GM12878 (cell line): ENCODE measurements around the gene SLC25A20. TPM values are rescaled to one million over a fixed set of nuclear protein-coding genes. Genes with fewer than 3 reads are reported as not detected.
A peak's percentile ranks its signal among the peaks of the same experiment; 100 is the strongest.

Experiments used
- ATAC-seq: fragments of 200-7000 bp; cut with Tn5 transposase; 3 replicates; pipeline ENCODE4 v1.9.1; 2020; ENCODE audit warnings: mild to moderate bottlenecking, moderate library complexity
- BruUV-seq: library from RNA; stranded (reverse); fragments of 400-500 nt; replicated peaks from 2 replicates; lab custom pipeline; 2021; lab: Mats Ljungman, UMichigan
- CTCF ChIA-PET: fragments of 300-600 bp; sonication (Branson Sonifier 250); formaldehyde crosslinking; extraction: SDS; loops from one replicate; lab custom pipeline; 2021; ENCODE audit warnings: inconsistent platforms; lab: Yijun Ruan, JAX
- POLR2A ChIA-PET: fragments of 350-600 bp; formaldehyde crosslinking; extraction: SDS; loops from one replicate; lab custom pipeline; 2021; ENCODE audit warnings: inconsistent platforms; lab: Charles Lee
- RAD21 ChIA-PET: fragments of 300-600 bp; sonication (Branson Sonifier 250); formaldehyde crosslinking; loops from one replicate; lab custom pipeline; 2023; ENCODE audit warnings: antibody characterized with exemption; ENCODE audit not compliant: unreplicated experiment; lab: Charles Lee
- SMC1A ChIA-PET: fragments of 300-600 bp; sonication (Branson Sonifier 250); formaldehyde crosslinking; loops from one replicate; lab custom pipeline; 2023; ENCODE audit not compliant: unreplicated experiment, uncharacterized antibody; lab: Charles Lee
- DNase-seq: peaks from one replicate; pipeline ENCODE4 v3.0.0-alpha.2; 2011; ENCODE audit warnings: low read depth, low spot score
- FAIRE-seq: peaks from 3 replicates; lab custom pipeline; 2011; peaks lifted over from hg19 to GRCh38; lab: Jason Lieb, UNC
- H2AFZ ChIP-seq: 2 replicates; pipeline ENCODE4 v1.6.0; 2011; ENCODE audit warnings: low read depth, low read length, control low read depth; ENCODE audit not compliant: control insufficient read depth
- H3K27ac ChIP-seq: 2 replicates; pipeline ENCODE4 v1.5.1; 2011; ENCODE audit warnings: control low read depth; ENCODE audit not compliant: control insufficient read depth, insufficient read depth
- H3K27me3 ChIP-seq, 2 experiments: replicated peaks in 1 of 2; 2 replicates each; pipeline versions ENCODE4 v1.6.0 to v1.6.1; 2011; ENCODE audit warnings: low read length in 1 of 2; ENCODE audit not compliant: control insufficient read depth in 2 of 2, insufficient read depth in 2 of 2
- H3K36me3 ChIP-seq, 2 experiments: 2 replicates each; pipeline ENCODE4 v1.5.1; 2011; ENCODE audit warnings: low read length in 1 of 2; ENCODE audit not compliant: control insufficient read depth in 2 of 2, insufficient read depth in 2 of 2
- H3K4me1 ChIP-seq: 2 replicates; pipeline ENCODE4 v1.6.1; 2011; ENCODE audit warnings: mild to moderate bottlenecking, low read length, moderate library complexity, mixed read lengths; ENCODE audit not compliant: control insufficient read depth, insufficient read depth
- H3K4me2 ChIP-seq: 2 replicates; pipeline ENCODE4 v1.6.0; 2011; ENCODE audit warnings: control low read depth; ENCODE audit not compliant: control insufficient read depth, insufficient read depth
- H3K4me3 ChIP-seq: fragments of 200-600 bp; sonication (generic); 2 replicates; pipeline ENCODE4 v1.5.1; 2016
- H3K79me2 ChIP-seq: 2 replicates; pipeline ENCODE4 v1.6.0; 2011; ENCODE audit warnings: low read length; ENCODE audit not compliant: control insufficient read depth, insufficient read depth
- H3K9ac ChIP-seq: 2 replicates; pipeline ENCODE4 v1.8.0; 2011; ENCODE audit warnings: low read length, control low read depth, mixed read lengths; ENCODE audit not compliant: control insufficient read depth, insufficient read depth
- H3K9me3 ChIP-seq: replicated peaks from 3 replicates; pipeline ENCODE4 v1.5.1; 2011; ENCODE audit warnings: mild to moderate bottlenecking, low read length; ENCODE audit not compliant: control insufficient read depth, insufficient read depth
- H4K20me1 ChIP-seq: 2 replicates; pipeline ENCODE4 v1.6.0; 2011; ENCODE audit not compliant: control insufficient read depth, insufficient read depth
- EED ChIP-seq: sonication (generic); IDR thresholded peaks from 2 replicates; pipeline ENCODE4 v1.6.1; 2016; ENCODE audit warnings: antibody characterized with exemption, low read depth
- EZH2 ChIP-seq: IDR thresholded peaks from 2 replicates; pipeline ENCODE4 v1.6.1; 2012; ENCODE audit warnings: low read depth, mild to moderate bottlenecking, control low read depth, inconsistent platforms, low read length, borderline replicate concordance; ENCODE audit not compliant: control insufficient read depth
- FOXM1 ChIP-seq: IDR thresholded peaks from 2 replicates; pipeline ENCODE4 v1.6.1; 2012; ENCODE audit warnings: low read depth, mild to moderate bottlenecking, inconsistent platforms, low read length, moderate library complexity
- JUNB ChIP-seq: IDR thresholded peaks from 2 replicates; pipeline ENCODE4 v1.6.1; 2016; ENCODE audit warnings: antibody characterized with exemption, mild to moderate bottlenecking
- MLLT1 ChIP-seq: fragments of 450-650 bp; IDR thresholded peaks from 2 replicates; pipeline ENCODE4 v1.6.1; 2016; ENCODE audit warnings: mild to moderate bottlenecking
- MYB ChIP-seq: fragments of 150-350 bp; IDR thresholded peaks from 2 replicates; pipeline ENCODE4 v1.6.1; 2014; ENCODE audit warnings: mild to moderate bottlenecking, low read depth, low read length, borderline replicate concordance
- PAX5 ChIP-seq: IDR thresholded peaks from 2 replicates; pipeline ENCODE4 v1.6.1; 2011; ENCODE audit warnings: low read depth, low read length, borderline replicate concordance
- PAX8 ChIP-seq: fragments of 450-650 bp; IDR thresholded peaks from 2 replicates; pipeline ENCODE4 v1.6.1; 2017; ENCODE audit warnings: mild to moderate bottlenecking, moderate library complexity
- PKNOX1 ChIP-seq: fragments of 450-650 bp; IDR thresholded peaks from 2 replicates; pipeline ENCODE4 v1.6.1; 2016; ENCODE audit warnings: mild to moderate bottlenecking
- SREBF1 ChIP-seq: IDR thresholded peaks from 2 replicates; pipeline ENCODE4 v1.6.1; 2012; ENCODE audit warnings: mild to moderate bottlenecking, low read length
- ZNF274 ChIP-seq: IDR thresholded peaks from one replicate; pipeline ENCODE4 v1.8.0; 2011; ENCODE audit not compliant: insufficient read length, insufficient read depth
- WGBS: methylation state at CpG from one replicate; pipeline ENCODE4 v1.1.6; 2016; ENCODE audit warnings: low lambda C conversion rate; ENCODE audit not compliant: insufficient replicate concordance, insufficient coverage; ENCODE audit errors: missing lambda C conversion rate; 5-methylcytosine and 5-hydroxymethylcytosine counted together
- in situ Hi-C: fragments of 300-500 bp; cut with MboI; formaldehyde crosslinking; loops from 9 replicates; pipeline ENCODE4 v1.14.3; 2018; ENCODE audit warnings: mixed read lengths
- intact Hi-C: fragments of 100-400 bp; cut with micrococcal nuclease; formaldehyde crosslinking; loops from one replicate; pipeline ENCODE4 v1.14.2; 2022; ENCODE audit not compliant: unreplicated experiment
- polyA plus RNA-seq, 11 experiments: library from polyadenylated mRNA; depleted of rRNA in 4 of 11; unstranded in 6 of 11; stranded (reverse) in 5 of 11; fragments of >200 nt; fragmentation: Nextera tagmentation in 4 of 11; fragmentation: Illumina TruSeq in 1 of 11; extraction: Ambion mirVana in 4 of 11; extraction: Trizol in 1 of 11; gene quantifications; 1 replicate in 1 of 11; 2 replicates in 10 of 11; pipeline versions ENCODE4 v1.2.1 to v1.2.3, GENCODE V29; 2011 to 2016; ENCODE audit warnings: inconsistent platforms in 2 of 11, missing spikeins in 2 of 11, low read depth in 1 of 11
- total RNA-seq, 4 experiments: library from RNA; depleted of rRNA in 3 of 4; stranded (reverse); fragments of >200 nt in 3 of 4; fragmentation: Illumina TruSeq in 1 of 4; extraction: Trizol in 1 of 4; gene quantifications; 2 replicates each; pipeline versions ENCODE4 v1.2.1 to v1.2.3, GENCODE V29; 2013 to 2021

Gene SLC25A20
- total and polyA plus RNA-seq, 10 of the 15 experiments (the other 5 are each of a cell fraction or from before 2014, with no cell fraction given), result 12.9 to 38.6 (median 22.1) TPM

- H3K27ac ChIP-seq, result no peak overlapping the region
- TF ChIP-seq PKNOX1 (peak; percentile 76), EZH2 (no peak)
- no peaks in the 10 kb centered on the region; the same call in 2 of the 3 replicates for H3K9me3 ChIP-seq
- FAIRE-seq (no peak), ATAC-seq (no peak), DNase-seq (no peak)
- H3K4me1 ChIP-seq, result no peaks in the 10 kb centered on the region
- H3K4me2 ChIP-seq, result no peak overlapping the region
- ChIA-PET RAD21 (interaction anchor here (0.7 kb wide), 1 partner anchor 23 kb away, joined by 4 read pairs; no protein-coding TSS in a partner anchor), SMC1A (no interaction called here), POLR2A (no interaction called here), CTCF (no interaction called here)
- BruUV-seq, result no TSS peak
- 84% methylated on average over 11 of the region's 11 CpGs for WGBS
- H2AFZ ChIP-seq, result no peak overlapping the region
- H3K9ac ChIP-seq, result no peak overlapping the region
- H3K27me3 ChIP-seq, result no peaks in the 10 kb centered on the region
- no peak overlapping the region for H3K4me3 ChIP-seq
- H4K20me1 ChIP-seq, result no peaks in the 10 kb centered on the region
- no peaks in the 10 kb centered on the region for H3K79me2 ChIP-seq
- intact Hi-C loops (no loop called here), in situ Hi-C loops (no loop called here)
- no peaks in the 10 kb centered on the region for H3K36me3 ChIP-seq
Measured at GRCh38 chr3:48835650-48836366, 62.9 kb downstream of the SLC25A20 start.

GRCh38 chr3:48832684-48833083, 66.0 kb downstream of the SLC25A20 start:
- intact Hi-C loops, result no loop called here
- H2AFZ ChIP-seq, result no peak overlapping the region
- no peak overlapping the region for H3K4me3 ChIP-seq
- FAIRE-seq (no peak), DNase-seq (no peak), ATAC-seq (no peak)
- H3K4me1 ChIP-seq, result no peaks in the 10 kb centered on the region
- SMC1A ChIA-PET, result interaction anchor here (0.7 to 1.4 kb wide), 4 partner anchors 15 to 119 kb away, joined by 3 to 5 read pairs (median 4); partner anchors contain the start of gene PRKAR2A
- no peak overlapping the region for H3K4me2 ChIP-seq
- H3K27me3 ChIP-seq, result no peaks in the 10 kb centered on the region
- no peaks in the 10 kb centered on the region; the same call in 2 of the 3 replicates for H3K9me3 ChIP-seq
- CTCF ChIA-PET, result interaction anchor here (1.1 kb wide), 1 partner anchor 102 kb away, joined by 3 read pairs; no protein-coding TSS in a partner anchor
- TF ChIP-seq MLLT1 (no peak), PAX8 (no peak), MYB (no peak), SREBF1 (no peak), JUNB (no peak), PAX5 (no peak), ZNF274 (no peak), EED (no peak), FOXM1 (no peak)
- H3K27ac ChIP-seq, result no peak overlapping the region
- no peaks in the 10 kb centered on the region for H4K20me1 ChIP-seq
- H3K36me3 ChIP-seq, result no peaks in the 10 kb centered on the region
- H3K79me2 ChIP-seq, result no peaks in the 10 kb centered on the region
- RAD21 ChIA-PET, result interaction anchor here (0.7 kb wide), 1 partner anchor 65 kb away, joined by 3 read pairs; no protein-coding TSS in a partner anchor
- BruUV-seq, result no TSS peak
- in situ Hi-C loops, result no loop called here
- POLR2A ChIA-PET, result interaction anchor here (0.7 to 1.3 kb wide), 3 partner anchors 15 to 189 kb away, joined by 3 to 5 read pairs (median 4); partner anchors contain the start of genes NDUFAF3 and PRKAR2A
- no peak overlapping the region for H3K9ac ChIP-seq
